ENCODE results near the gene PNPLA8.

DNA sequence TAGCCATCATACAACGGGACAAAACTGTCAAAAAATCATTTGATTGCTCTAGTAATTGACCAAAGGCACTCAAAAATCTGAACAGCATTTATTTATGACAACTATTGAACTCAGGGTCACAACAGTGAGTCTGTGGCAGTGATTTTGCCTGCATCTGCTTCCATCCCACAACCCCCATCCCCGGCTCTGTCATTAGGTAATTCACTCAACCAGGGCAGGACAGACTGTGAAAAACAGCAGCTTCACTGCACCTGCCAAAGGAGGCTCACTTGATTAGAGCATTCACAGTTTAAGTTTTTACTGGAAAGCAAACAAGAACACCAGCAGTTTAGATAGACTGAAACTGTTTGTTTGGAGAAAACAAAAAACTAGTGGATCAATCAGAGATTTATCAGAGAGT is 91.9 kb downstream of the PNPLA8 start:
- TF ChIP-seq, protein P1, sequence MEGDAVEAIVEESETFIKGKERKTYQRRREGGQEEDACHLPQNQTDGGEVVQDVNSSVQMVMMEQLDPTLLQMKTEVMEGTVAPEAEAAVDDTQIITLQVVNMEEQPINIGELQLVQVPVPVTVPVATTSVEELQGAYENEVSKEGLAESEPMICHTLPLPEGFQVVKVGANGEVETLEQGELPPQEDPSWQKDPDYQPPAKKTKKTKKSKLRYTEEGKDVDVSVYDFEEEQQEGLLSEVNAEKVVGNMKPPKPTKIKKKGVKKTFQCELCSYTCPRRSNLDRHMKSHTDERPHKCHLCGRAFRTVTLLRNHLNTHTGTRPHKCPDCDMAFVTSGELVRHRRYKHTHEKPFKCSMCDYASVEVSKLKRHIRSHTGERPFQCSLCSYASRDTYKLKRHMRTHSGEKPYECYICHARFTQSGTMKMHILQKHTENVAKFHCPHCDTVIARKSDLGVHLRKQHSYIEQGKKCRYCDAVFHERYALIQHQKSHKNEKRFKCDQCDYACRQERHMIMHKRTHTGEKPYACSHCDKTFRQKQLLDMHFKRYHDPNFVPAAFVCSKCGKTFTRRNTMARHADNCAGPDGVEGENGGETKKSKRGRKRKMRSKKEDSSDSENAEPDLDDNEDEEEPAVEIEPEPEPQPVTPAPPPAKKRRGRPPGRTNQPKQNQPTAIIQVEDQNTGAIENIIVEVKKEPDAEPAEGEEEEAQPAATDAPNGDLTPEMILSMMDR (IDR thresholded peaks at IDR 0.05) = no peak
- TF ChIP-seq EZH2 (IDR thresholded peaks at IDR 0.05) = no peak

All from neural progenitor cell (in vitro differentiated cells).